IMR-90 (cell line): ENCODE results near the gene CALHM3.
"Not testable (repeated sequence)": the region's sequence is repeated elsewhere in the genome, so short reads cannot be mapped to it uniquely, and the experiment has no call there.

ENCODE experiments used
- POLR2A ChIP-seq: IDR thresholded peaks from 2 replicates; pipeline ENCODE4 v1.6.1; 2012; ENCODE audit warnings: mild to moderate bottlenecking, low read depth, low read length
- RCOR1 ChIP-seq: IDR thresholded peaks from 2 replicates; pipeline ENCODE4 v1.6.1; 2012; ENCODE audit warnings: mild to moderate bottlenecking, low read length, improper control_type of control experiment; ENCODE audit not compliant: insufficient replicate concordance
- TF ChIP-seq, protein P1 (sequence below): conservative IDR thresholded peaks from 2 replicates; pipeline ENCODE4 v1.5.1; 2012; ENCODE audit warnings: mild to moderate bottlenecking, low read depth, low read length, improper control_type of control experiment

DNA sequence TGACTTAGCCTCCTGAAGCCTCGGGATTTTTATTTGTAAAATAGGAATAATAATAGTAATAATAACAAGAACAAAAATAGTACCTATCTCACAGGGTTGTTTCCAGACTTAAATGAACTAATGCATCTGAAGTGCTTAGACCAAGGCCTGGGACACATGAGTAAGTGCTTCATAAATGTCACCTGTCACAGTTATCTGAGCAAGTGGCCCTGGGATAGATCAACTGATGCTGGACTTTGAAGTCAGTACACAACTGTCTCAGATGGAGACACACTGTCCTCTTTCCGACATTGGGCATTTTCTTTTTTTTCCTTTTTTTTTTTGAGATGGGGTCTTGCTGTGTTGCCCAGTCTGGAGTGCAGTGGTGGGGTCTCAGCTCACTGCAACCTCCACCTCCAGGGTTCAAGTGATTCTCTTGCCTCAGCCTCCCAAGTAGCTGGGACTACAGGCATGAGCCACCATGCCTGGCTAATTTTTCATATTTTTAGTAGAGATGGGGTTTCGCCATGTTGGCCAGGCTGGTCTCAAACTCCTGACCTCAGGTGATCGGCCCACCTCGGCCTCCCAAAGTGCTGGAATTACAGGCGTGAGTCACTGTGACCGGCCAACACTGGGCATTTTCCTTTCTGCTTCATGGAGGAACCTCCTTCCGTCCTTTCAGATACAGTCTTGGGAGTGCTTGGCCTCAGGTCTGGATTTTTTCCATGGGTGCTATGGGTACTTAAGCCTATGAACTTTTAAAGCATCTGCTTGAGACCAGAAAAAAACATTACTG lies 7.8 kb upstream of the CALHM3 start:
- TF ChIP-seq, protein P1, sequence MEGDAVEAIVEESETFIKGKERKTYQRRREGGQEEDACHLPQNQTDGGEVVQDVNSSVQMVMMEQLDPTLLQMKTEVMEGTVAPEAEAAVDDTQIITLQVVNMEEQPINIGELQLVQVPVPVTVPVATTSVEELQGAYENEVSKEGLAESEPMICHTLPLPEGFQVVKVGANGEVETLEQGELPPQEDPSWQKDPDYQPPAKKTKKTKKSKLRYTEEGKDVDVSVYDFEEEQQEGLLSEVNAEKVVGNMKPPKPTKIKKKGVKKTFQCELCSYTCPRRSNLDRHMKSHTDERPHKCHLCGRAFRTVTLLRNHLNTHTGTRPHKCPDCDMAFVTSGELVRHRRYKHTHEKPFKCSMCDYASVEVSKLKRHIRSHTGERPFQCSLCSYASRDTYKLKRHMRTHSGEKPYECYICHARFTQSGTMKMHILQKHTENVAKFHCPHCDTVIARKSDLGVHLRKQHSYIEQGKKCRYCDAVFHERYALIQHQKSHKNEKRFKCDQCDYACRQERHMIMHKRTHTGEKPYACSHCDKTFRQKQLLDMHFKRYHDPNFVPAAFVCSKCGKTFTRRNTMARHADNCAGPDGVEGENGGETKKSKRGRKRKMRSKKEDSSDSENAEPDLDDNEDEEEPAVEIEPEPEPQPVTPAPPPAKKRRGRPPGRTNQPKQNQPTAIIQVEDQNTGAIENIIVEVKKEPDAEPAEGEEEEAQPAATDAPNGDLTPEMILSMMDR, result not testable (repeated sequence)
- TF ChIP-seq POLR2A, RCOR1: not testable (repeated sequence)
